MCF 10A (cell line): ENCODE measurements around the gene FN3K. TPM values are rescaled to one million over a fixed set of nuclear protein-coding genes. Genes with fewer than 3 reads are reported as not detected.

Experiments used
- BruUV-seq: library from RNA; stranded (reverse); fragments of 400-500 nt; replicated peaks from 2 replicates; lab custom pipeline; 2021; lab: Mats Ljungman, UMichigan
- CTCF ChIA-PET: fragments of 300-600 bp; sonication (Branson Sonifier 250); formaldehyde crosslinking; extraction: SDS; loops from one replicate; lab custom pipeline; 2021; ENCODE audit warnings: antibody characterized with exemption, inconsistent platforms; lab: Yijun Ruan, JAX
- POLR2A ChIA-PET: fragments of 300-600, 350-650 bp; sonication (Branson Sonifier 250); formaldehyde crosslinking; extraction: SDS; loops from one replicate; lab custom pipeline; 2020; ENCODE audit warnings: antibody characterized with exemption, inconsistent platforms; lab: Yijun Ruan, JAX
- DNase-seq: peaks from one replicate; pipeline ENCODE4 v3.0.0-alpha.2; 2018; ENCODE audit not compliant: unreplicated experiment
- H3K27ac Mint-ChIP-seq: one replicate; pipeline ENCODE4 v1.8.0; 2022; ENCODE audit warnings: mild to moderate bottlenecking, low read depth, mixed read lengths; ENCODE audit not compliant: unreplicated experiment
- H3K27me3 Mint-ChIP-seq: one replicate; pipeline ENCODE4 v1.8.0; 2022; ENCODE audit warnings: mixed read lengths; ENCODE audit not compliant: insufficient read depth, unreplicated experiment
- H3K36me3 Mint-ChIP-seq: one replicate; pipeline ENCODE4 v1.8.0; 2022; ENCODE audit warnings: mild to moderate bottlenecking, moderate library complexity, mixed read lengths; ENCODE audit not compliant: insufficient read depth, unreplicated experiment
- H3K4me1 Mint-ChIP-seq: one replicate; pipeline ENCODE4 v1.8.0; 2022; ENCODE audit warnings: mixed read lengths; ENCODE audit not compliant: insufficient read depth, unreplicated experiment
- H3K4me3 Mint-ChIP-seq: one replicate; pipeline ENCODE4 v1.8.0; 2022; ENCODE audit warnings: mild to moderate bottlenecking, moderate library complexity, mixed read lengths; ENCODE audit not compliant: unreplicated experiment
- H3K9me3 Mint-ChIP-seq: one replicate; pipeline ENCODE4 v1.8.0; 2022; ENCODE audit warnings: mixed read lengths; ENCODE audit not compliant: unreplicated experiment
- CTCF ChIP-seq: fragments of 200-600 bp; IDR thresholded peaks from one replicate; pipeline ENCODE4 v1.8.0; 2022; ENCODE audit warnings: antibody characterized with exemption, mild to moderate bottlenecking; ENCODE audit not compliant: unreplicated experiment
- intact Hi-C: fragments of 100-400 bp; cut with micrococcal nuclease; formaldehyde crosslinking; loops from 2 replicates; pipeline ENCODE4 v1.14.1; 2022
- total RNA-seq: library from RNA; stranded (reverse); gene quantifications from 2 replicates; pipeline ENCODE4 v1.2.3, GENCODE V29; 2022

The FN3K gene
- total RNA-seq, 1 experiment from 2014 or later = 1.3 TPM

DNA sequence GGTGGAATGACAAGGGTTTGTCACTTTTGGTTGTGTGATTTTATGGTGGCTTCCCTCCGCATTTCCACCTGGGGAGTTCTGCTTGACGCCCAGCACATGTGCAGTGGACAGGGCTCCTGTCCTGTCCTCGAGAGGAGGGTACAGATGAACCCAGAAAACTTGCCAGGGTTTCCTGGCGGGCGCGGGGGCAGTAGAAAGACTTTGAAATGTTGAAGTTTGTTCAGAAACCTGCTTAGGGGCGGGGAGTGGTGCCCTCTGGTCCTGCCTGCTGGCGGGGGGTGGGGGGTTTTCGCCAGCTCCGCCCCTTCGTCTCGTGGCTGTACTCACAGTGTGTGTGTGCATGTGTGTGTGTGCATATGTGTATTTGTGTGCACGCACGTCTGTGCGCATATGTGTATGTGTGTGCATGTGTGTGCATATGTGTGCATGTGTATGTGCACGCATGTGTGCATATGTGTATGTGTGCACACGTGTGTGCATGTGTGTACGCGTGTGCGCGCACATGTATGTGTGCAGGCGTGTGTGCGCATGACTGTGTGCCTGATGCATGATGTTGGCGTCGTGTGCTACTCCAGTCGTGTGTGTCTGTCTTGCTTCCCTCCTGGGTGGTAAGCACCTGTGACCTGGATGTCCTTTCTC, 12.1 kb upstream of the FN3K start:
- Mint-ChIP-seq H3K4me3 (no peak overlapping the region), H3K36me3 (peaks cover 51% of the 10 kb centered on the region), H3K27ac (no peak overlapping the region), H3K4me1 (peaks cover 5% of the 10 kb centered on the region), H3K27me3 (no peaks in the 10 kb centered on the region), H3K9me3 (no peaks in the 10 kb centered on the region)
- no TSS peak for BruUV-seq
- CTCF ChIA-PET = no interaction called here
- POLR2A ChIA-PET = no interaction called here
- intact Hi-C loops = no loop called here
- DNase-seq = no peak
- TF ChIP-seq CTCF = no peak

DNA sequence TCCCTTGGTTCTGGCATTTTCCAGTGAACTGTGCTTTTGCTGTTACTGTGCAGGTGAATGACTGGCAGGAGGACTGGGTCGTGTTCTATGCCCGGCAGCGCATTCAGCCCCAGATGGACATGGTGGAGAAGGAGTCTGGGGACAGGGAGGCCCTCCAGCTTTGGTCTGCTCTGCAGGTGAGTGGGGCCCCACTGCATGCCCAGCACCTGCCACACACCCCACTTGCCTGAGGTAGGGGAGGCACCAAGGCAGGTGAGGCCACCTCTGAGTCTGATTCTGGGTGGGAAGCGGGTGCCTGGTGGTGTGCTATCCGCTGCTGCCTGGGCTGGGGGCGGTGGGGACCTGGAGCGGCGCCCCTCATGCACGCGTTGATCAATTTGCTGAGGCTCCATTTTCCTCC, 9.0 kb upstream of the FN3K start:
- no peak overlapping the region for H3K27ac Mint-ChIP-seq
- peaks cover 48% of the 10 kb centered on the region for H3K36me3 Mint-ChIP-seq
- ChIA-PET CTCF (interaction anchor here (0.6 kb wide), 1 partner anchor 182 kb away, joined by 5 read pairs; no protein-coding TSS in a partner anchor), POLR2A (interaction anchor here (0.7 kb wide), 1 partner anchor 254 kb away, joined by 3 read pairs; no protein-coding TSS in a partner anchor)
- no peaks in the 10 kb centered on the region for H3K4me1 Mint-ChIP-seq
- no peak for TF ChIP-seq CTCF
- no TSS peak for BruUV-seq
- H3K27me3 Mint-ChIP-seq = no peaks in the 10 kb centered on the region
- no peaks in the 10 kb centered on the region for H3K9me3 Mint-ChIP-seq
- DNase-seq = no peak
- H3K4me3 Mint-ChIP-seq = no peak overlapping the region
- intact Hi-C loops = no loop called here

GRCh38 chr17:82729479-82730260, 5.7 kb upstream of the FN3K start:
- DNase-seq = no peak
- no peak for TF ChIP-seq CTCF
- ChIA-PET POLR2A (interaction anchor here (1.7 kb wide), 1 partner anchor 14 kb away, joined by 3 read pairs; the partner anchor contains the start of gene FN3KRP), CTCF (interaction anchor here (0.7 kb wide), 1 partner anchor 22 kb away, joined by 3 read pairs; no protein-coding TSS in a partner anchor)
- Mint-ChIP-seq H3K27ac (no peak overlapping the region), H3K36me3 (peaks cover 44% of the 10 kb centered on the region), H3K4me1 (no peaks in the 10 kb centered on the region), H3K4me3 (no peak overlapping the region), H3K9me3 (peaks cover 9% of the 10 kb centered on the region), H3K27me3 (no peaks in the 10 kb centered on the region)
- BruUV-seq = no TSS peak
- intact Hi-C loops = no loop called here

DNA sequence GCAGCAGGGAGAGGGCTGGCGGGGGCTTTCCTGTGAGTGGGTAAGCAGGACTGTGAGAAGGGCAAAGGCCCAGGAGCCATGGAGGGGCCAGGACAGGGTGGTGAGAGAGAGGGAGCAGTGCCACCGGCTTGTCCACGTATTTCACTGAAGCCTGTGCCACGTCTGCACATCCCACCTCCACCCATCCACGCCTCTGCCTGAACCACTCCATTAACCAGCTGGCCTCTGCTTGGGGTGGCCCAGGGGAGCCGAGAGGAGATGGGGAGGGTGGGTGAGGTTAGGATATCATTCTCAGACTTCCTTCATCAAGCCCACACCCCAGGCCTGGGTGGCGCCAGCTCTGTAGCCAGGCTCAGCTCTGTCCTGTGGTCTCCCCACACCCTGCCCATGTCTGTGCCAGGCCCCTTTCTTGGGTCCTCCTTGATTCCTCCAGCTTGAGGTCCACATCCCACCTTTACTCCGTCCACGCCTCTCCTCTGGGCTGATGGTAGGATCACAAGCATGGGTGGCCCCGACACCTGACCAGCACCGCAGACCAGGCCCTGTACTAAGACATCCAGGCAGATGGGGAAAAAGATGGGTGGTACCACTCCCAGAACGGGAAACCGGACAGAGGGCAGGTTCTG, 3.2 kb upstream of the FN3K start:
- no peaks in the 10 kb centered on the region for H3K4me1 Mint-ChIP-seq
- TF ChIP-seq CTCF = no peak
- POLR2A ChIA-PET = interaction anchor here (1.1 kb wide), 1 partner anchor 15 kb away, joined by 3 read pairs; no protein-coding TSS in a partner anchor
- H3K4me3 Mint-ChIP-seq = no peak overlapping the region
- no peak for DNase-seq
- intact Hi-C loops = no loop called here
- CTCF ChIA-PET = interaction anchor here (0.6 to 1.0 kb wide), 2 partner anchors 9 to 473 kb away, joined by 3 to 4 read pairs; no protein-coding TSS in a partner anchor
- peaks cover 9% of the 10 kb centered on the region for H3K9me3 Mint-ChIP-seq
- BruUV-seq = no TSS peak
- H3K27ac Mint-ChIP-seq = no peak overlapping the region
- H3K36me3 Mint-ChIP-seq = peaks cover 34% of the 10 kb centered on the region
- no peaks in the 10 kb centered on the region for H3K27me3 Mint-ChIP-seq
